ENCODE data around the gene C12orf56.
"Not testable (repeated sequence)": the region's sequence is repeated elsewhere in the genome, so short reads cannot be mapped to it uniquely, and the experiment has no call there.

The C12orf56 gene

GRCh38 chr12:64304571-64304970, 86.0 kb downstream of the C12orf56 start:
- no peak for DNase-seq (ENCODE audit: low read depth in 2 of 2)

GRCh38 chr12:64299628-64300027, 90.9 kb downstream of the C12orf56 start:
- DNase-seq (ENCODE audit: low read depth in 2 of 2), result no peak

- DNase-seq (ENCODE audit: low read depth in 2 of 2), result no peak
Measured at GRCh38 chr12:64296301-64296700, 94.3 kb downstream of the C12orf56 start.

- DNase-seq (ENCODE audit: low read depth in 2 of 2), result no peak
Measured at GRCh38 chr12:64293654-64294364, 96.7 kb downstream of the C12orf56 start.

GRCh38 chr12:64293174-64293573, 97.4 kb downstream of the C12orf56 start:
- DNase-seq (ENCODE audit: low read depth in 2 of 2), result not testable (repeated sequence)

GRCh38 chr12:64286521-64286920, 104.0 kb downstream of the C12orf56 start:
- DNase-seq (ENCODE audit: low read depth in 2 of 2), result no peak

GRCh38 chr12:64284256-64284655, 106.3 kb downstream of the C12orf56 start:
- DNase-seq (ENCODE audit: low read depth in 2 of 2), result no peak

GRCh38 chr12:64278421-64278820, 112.1 kb downstream of the C12orf56 start:
- DNase-seq (ENCODE audit: low read depth in 2 of 2), result no peak

GRCh38 chr12:64273527-64274403, 116.8 kb downstream of the C12orf56 start:
- DNase-seq (ENCODE audit: low read depth in 2 of 2), result no peak

- no peak for DNase-seq (ENCODE audit: low read depth in 2 of 2)
Measured at GRCh38 chr12:64270411-64270810, 120.1 kb downstream of the C12orf56 start.

- DNase-seq (ENCODE audit: low read depth in 2 of 2), result no peak
Measured at GRCh38 chr12:64269161-64269560, 121.4 kb downstream of the C12orf56 start.

- DNase-seq (ENCODE audit: low read depth in 2 of 2), result no peak
Measured at GRCh38 chr12:64268409-64268808, 122.1 kb downstream of the C12orf56 start.

- no peak for DNase-seq (ENCODE audit: low read depth in 2 of 2)
Measured at GRCh38 chr12:64265839-64266238, 124.7 kb downstream of the C12orf56 start.

- DNase-seq (ENCODE audit: low read depth in 2 of 2), result no peak
Measured at GRCh38 chr12:64261813-64262212, 128.7 kb downstream of the C12orf56 start.

GRCh38 chr12:64258576-64258975, 132.0 kb downstream of the C12orf56 start:
- DNase-seq (ENCODE audit: low read depth in 2 of 2), result no peak

- DNase-seq (ENCODE audit: low read depth in 2 of 2), result no peak
Measured at GRCh38 chr12:64256166-64256800, 134.3 kb downstream of the C12orf56 start.

- no peak for DNase-seq (ENCODE audit: low read depth in 2 of 2)
Measured at GRCh38 chr12:64255249-64255648, 135.3 kb downstream of the C12orf56 start.

GRCh38 chr12:64253356-64253755, 137.2 kb downstream of the C12orf56 start:
- no peak for DNase-seq (ENCODE audit: low read depth in 2 of 2)

GRCh38 chr12:64252681-64253080, 137.9 kb downstream of the C12orf56 start:
- no peak for DNase-seq (ENCODE audit: low read depth in 2 of 2)

GRCh38 chr12:64243809-64244208, 146.7 kb downstream of the C12orf56 start:
- DNase-seq (ENCODE audit: low read depth in 2 of 2), result no peak

GRCh38 chr12:64240781-64241180, 149.8 kb downstream of the C12orf56 start:
- DNase-seq (ENCODE audit: low read depth in 2 of 2), result no peak

GRCh38 chr12:64237382-64237781, 153.2 kb downstream of the C12orf56 start:
- DNase-seq (ENCODE audit: low read depth in 2 of 2), result no peak

- no peak for DNase-seq (ENCODE audit: low read depth in 2 of 2)
Measured at GRCh38 chr12:64236549-64236948, 154.0 kb downstream of the C12orf56 start.

Measured in stimulated activated CD4-positive, alpha-beta T cell treated with anti-CD3 and anti-CD28 coated beads, Interleukin-1b, Interleukin-23, amount 100 ng/mL, for 4 hours (primary cell).